Fibroblast of skin of abdomen (primary cell): ENCODE data around the gene KCNMB2.
A peak's percentile ranks its signal among the peaks of the same experiment; 100 is the strongest.

Source experiments
- DNase-seq: peaks from one replicate; pipeline ENCODE4 v3.0.0-alpha.2; 2013

KCNMB2 gene

GRCh38 chr3:178583963-178584575 lies 47.8 kb downstream of the KCNMB2 start:
- DNase-seq: no peak

- no peak for DNase-seq
Measured at GRCh38 chr3:178584722-178585380, 48.6 kb downstream of the KCNMB2 start.

GRCh38 chr3:178585454-178585853 lies 49.2 kb downstream of the KCNMB2 start:
- no peak for DNase-seq

GRCh38 chr3:178586076-178586475 lies 49.8 kb downstream of the KCNMB2 start:
- DNase-seq: no peak

- no peak for DNase-seq
Measured at GRCh38 chr3:178588628-178589027, 52.4 kb downstream of the KCNMB2 start.

DNA sequence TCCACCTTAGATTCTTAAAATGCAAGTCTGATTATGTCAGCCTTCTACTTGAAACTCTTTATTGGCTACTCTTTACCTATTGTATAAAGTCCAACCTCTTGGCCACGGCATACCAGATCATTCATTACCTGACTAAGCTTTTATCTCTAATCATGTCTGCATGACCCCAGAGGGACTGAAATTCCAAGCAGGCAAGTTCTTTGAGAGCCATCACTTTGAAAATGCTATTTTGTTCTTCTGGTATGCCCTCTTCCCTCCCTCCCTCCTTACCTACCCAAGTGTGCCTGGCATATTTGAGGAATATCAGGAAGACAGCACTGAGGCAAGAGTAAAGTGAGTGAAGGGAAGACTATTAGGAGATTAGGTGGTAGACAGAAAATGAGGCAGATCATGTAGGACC lies 57.5 kb downstream of the KCNMB2 start:
- DNase-seq: no peak

GRCh38 chr3:178597371-178597770 lies 61.1 kb downstream of the KCNMB2 start:
- no peak for DNase-seq

- no peak for DNase-seq
Measured at GRCh38 chr3:178602856-178603255, 66.6 kb downstream of the KCNMB2 start.

DNA sequence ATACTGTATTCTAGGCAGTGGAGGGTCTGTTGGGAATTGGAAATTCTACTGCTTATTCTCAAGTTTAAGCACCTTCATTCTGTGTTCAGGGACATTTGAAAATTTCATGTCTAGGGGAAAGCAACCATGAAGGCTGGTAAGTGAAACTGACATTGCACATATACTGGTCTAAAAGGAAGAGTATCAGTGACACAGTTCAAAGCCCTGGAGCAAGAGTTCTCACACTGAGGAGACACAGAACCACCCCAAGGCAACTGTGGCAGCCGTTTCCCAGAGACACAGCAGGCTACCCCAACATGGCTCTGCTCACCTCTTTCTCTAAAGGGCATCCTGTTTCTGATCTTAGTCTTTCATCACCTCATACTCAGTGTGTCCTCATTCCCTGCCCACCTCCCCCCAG lies 67.5 kb downstream of the KCNMB2 start:
- no peak for DNase-seq

GRCh38 chr3:178618197-178618596 lies 82.0 kb downstream of the KCNMB2 start:
- DNase-seq: peak; percentile 5

DNA sequence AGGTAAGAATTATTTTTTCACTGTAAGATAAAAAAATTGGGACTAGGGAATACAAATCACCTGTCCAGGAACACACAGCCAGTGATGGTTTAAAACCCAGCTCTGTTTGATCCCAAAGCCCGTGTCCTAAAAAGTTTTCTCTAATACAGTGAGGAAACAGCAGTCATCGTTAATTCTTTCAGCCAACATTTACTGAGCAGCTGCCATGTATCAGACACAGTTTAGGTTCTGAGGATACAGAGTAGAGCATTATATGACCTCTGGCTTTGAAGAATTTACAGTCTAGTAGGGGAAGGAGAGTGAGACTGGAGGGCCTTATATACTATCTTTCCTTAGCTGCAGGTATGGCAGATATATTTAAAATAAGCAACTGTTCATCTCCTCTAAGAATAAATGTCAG lies 82.7 kb downstream of the KCNMB2 start:
- no peak for DNase-seq

- DNase-seq: no peak
Measured at GRCh38 chr3:178623666-178624255, 87.5 kb downstream of the KCNMB2 start.

DNA sequence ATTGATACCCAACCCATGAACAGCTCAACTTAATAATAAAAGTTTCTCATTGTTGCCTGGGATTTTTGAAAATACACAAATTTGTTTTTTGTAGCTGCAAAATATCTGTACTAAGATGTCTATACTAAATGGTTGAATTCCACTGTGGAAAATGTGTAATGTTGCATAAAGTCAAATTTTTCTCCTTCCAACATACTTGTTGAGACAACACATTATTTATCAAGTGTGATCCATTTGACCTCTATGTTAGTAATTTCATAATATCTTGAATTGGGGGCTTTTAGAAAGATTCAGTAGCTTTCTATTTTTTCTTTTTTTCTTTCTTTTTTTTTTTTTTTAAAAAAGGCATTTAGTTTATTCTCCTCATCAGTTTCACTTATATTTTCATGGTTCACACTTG lies 88.0 kb downstream of the KCNMB2 start:
- DNase-seq: no peak

DNA sequence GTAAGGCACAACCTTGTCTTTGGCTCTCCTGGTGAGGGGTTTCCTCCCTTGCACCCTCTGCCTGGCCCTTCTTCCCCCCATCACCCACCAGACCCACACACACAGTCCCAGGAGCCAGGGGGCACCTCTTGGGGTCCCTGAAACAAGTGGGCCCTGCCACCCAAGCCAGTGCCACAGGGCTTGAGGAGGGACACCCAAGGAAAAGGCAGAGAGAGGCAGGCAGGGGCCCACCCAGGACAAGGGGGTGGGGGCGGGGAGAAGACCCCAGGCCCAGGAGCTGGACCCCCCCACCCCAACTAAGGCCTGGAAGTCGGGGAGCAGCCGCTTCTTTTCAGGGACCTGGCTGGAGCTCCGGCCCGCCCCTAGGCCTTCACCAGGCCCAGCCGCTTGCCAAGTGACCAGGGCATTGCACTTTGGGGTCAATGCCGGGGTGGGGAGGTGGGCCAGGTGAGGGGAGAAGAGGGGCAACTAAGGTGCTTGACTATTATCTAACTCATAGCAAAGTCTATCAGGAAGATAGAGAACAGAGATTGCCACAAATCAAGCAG lies 88.9 kb downstream of the KCNMB2 start:
- no peak for DNase-seq

DNA sequence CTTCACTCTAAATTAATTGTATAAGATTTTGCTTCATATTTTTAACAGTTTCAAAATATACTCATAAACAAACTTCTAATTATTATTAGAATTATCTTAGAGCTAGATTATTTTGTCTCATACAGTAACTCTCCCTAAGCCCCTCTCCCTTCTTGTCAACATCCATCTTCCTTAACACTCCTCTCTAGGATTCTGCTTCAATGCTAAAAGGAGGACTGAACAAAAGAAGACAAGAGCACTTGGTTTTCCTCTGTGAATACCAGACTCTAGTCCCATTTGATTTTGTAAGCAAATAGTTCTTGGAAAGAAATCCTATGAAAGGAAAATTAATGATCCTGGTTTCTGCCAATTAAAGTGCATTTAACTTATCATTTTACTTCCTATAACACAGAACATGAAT lies 91.8 kb downstream of the KCNMB2 start:
- no peak for DNase-seq

DNA sequence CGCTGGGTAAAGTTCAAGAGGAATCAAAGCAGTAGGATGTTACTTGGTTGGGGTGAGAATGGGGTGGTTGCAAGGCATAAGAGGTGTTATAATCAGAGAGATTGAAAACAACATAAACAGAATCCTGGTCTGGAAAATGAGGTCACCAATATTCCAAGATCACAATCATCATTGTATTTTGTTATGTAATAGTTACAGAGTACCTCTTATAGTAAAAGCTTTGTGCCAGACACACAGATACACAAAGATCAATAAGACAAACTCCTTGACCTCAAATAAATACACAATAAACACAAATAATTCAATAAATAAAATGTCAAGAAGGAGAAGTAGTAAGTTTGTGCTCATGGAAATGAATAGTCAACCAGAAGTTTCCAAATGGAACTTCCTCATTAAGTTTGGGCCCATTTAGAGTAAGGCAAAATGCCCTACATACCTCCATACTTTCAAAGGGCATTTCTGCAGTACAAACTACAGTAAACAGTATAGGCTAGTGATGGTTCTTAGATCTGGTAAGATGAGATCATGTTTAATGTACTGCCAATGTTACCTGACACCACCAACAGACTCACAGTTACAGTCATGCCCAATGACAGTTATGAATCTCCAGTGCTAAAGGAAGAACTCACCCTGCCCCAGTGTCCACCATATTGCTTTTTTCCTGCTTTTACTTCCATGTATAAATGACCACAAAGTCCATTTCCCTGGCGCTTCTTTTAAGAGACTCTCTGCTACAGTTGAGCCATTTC lies 93.4 kb downstream of the KCNMB2 start:
- no peak for DNase-seq

DNA sequence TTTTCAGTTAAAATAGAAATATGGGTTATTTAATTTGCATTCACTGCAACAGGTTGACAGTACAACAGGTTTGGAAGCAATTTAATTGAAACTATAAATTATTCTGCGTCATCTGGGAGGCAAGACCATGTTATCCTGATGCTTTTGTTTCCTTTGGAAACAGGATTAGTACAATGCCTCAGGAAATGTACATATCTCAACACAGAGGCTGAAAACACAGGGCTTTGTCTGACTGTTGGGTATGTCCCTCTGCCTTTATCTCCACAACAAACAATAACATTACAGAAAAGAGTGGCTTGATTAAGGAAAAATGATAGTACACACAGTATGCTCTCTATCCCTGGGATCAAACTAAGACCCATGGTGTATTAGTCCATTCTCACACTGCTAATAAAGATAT lies 95.7 kb downstream of the KCNMB2 start:
- DNase-seq: no peak

- DNase-seq: no peak
Measured at GRCh38 chr3:178634975-178635374, 98.7 kb downstream of the KCNMB2 start.

GRCh38 chr3:178637802-178638201 lies 101.6 kb downstream of the KCNMB2 start:
- DNase-seq: no peak

GRCh38 chr3:178645503-178645902 lies 109.3 kb downstream of the KCNMB2 start:
- DNase-seq: no peak

- DNase-seq: no peak
Measured at GRCh38 chr3:178646186-178646862, 110.1 kb downstream of the KCNMB2 start.

- no peak for DNase-seq
Measured at GRCh38 chr3:178655488-178655887, 119.3 kb downstream of the KCNMB2 start.
